DOHH2 (cell line): Measurements from ENCODE around the gene HSD17B3.

ENCODE experiments used
- CTCF ChIP-seq: fragments of 200-600 bp; sonication (generic); IDR thresholded peaks from one replicate; pipeline ENCODE4 v1.5.1; 2014; ENCODE audit warnings: antibody characterized with exemption, mild to moderate bottlenecking, low read depth, low read length; ENCODE audit not compliant: poor library complexity, severe bottlenecking
- EZH2phosphoT487 ChIP-seq: fragments of 200-600 bp; sonication (generic); IDR thresholded peaks from 2 replicates; pipeline ENCODE4 v1.6.1; 2017; ENCODE audit warnings: borderline replicate concordance, mild to moderate bottlenecking, antibody characterized with exemption, low read length, moderate library complexity, mixed read lengths

- TF ChIP-seq CTCF: no peak
- TF ChIP-seq EZH2phosphoT487: no peak
Observed at GRCh38 chr9:96217294-96217707, 84.7 kb downstream of the HSD17B3 start.
